HG03558 (cell line): ENCODE results near the gene ATG101.
"Not testable (repeated sequence)": the region's sequence is repeated elsewhere in the genome, so short reads cannot be mapped to it uniquely, and the experiment has no call there.

Experiments
- ATAC-seq: cut with Tn5 transposase; IDR thresholded peaks from one replicate; pipeline ENCODE4 v1.9.1; 2021; ENCODE audit warnings: moderate number of reproducible peaks; ENCODE audit not compliant: unreplicated experiment; ENCODE audit errors: extremely low read depth

Gene ATG101

DNA sequence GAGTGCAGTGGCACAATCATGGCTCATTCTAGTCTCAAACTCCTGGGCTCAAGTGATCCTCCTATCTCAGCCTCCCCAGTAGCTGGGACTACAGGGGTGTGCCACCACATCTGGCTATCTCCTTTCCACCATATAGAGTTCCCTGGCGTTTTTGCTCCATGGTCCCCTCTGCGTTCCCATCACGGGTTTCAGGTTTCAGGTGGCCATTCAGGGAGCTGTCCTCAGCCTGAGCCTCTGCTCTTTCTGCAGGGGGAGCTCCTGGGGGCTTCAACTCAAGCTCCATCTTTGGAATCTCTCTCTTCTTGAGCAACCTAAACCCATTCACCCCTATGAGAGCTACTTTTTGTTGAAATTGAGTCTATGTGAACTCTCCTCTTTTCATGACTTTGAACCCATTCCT lies 21.3 kb downstream of the ATG101 start:
- no peak for ATAC-seq

DNA sequence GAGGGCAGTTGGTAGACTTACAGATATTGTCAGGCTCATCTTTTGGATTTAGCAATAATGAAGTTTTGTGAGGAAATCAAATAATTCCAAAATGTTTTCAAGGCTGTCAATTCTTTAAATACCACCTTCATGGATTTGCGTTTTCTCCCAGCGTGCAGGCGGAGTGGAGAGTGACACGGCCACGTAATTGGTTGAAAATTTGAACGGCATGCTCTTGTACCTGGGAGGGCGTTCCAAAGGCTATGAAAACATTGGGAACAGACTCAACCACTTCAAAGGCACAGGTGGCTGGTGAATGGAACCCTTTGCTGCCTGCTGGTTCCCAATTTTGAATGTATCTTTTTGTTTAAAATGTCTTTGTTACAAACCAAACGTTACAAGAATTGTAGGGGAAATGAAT lies 22.1 kb downstream of the ATG101 start:
- no peak for ATAC-seq

- ATAC-seq: no peak
These were observed 23.6 kb downstream of the ATG101 start for GRCh38 chr12:52093346-52093745.

GRCh38 chr12:52096332-52097044 lies 26.7 kb downstream of the ATG101 start:
- ATAC-seq: no peak

DNA sequence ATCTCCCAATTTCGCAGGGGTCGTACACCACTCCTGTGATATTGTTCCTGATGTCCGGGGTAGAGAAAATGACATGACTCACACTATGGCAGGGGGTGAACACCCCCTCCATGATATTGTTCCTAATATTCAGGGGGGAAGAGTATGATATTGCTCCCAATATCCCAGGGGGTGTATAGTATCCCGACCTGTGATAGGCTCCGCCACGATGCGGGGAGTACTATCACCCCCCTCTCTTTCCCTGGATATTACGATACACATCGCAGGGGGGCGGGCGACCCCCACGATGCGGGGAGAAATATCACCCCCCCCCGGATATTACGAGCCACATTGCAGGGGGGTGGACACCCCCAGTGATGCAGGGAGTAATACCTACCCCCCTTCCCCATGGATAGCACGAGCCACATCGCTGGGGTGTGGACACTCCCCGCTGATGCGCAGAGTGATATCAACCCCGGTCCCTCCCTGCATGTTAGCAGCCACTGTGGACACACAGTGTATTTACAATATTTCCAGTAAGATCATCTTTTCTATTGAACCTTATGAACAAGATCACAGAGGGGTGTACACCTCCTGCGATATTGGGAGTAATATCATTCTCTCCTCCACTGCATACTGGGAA lies 27.4 kb downstream of the ATG101 start:
- no peak for ATAC-seq

GRCh38 chr12:52104431-52105089 lies 34.8 kb downstream of the ATG101 start:
- not testable (repeated sequence) for ATAC-seq

GRCh38 chr12:52116222-52117125 lies 46.7 kb downstream of the ATG101 start:
- ATAC-seq: not testable (repeated sequence)

DNA sequence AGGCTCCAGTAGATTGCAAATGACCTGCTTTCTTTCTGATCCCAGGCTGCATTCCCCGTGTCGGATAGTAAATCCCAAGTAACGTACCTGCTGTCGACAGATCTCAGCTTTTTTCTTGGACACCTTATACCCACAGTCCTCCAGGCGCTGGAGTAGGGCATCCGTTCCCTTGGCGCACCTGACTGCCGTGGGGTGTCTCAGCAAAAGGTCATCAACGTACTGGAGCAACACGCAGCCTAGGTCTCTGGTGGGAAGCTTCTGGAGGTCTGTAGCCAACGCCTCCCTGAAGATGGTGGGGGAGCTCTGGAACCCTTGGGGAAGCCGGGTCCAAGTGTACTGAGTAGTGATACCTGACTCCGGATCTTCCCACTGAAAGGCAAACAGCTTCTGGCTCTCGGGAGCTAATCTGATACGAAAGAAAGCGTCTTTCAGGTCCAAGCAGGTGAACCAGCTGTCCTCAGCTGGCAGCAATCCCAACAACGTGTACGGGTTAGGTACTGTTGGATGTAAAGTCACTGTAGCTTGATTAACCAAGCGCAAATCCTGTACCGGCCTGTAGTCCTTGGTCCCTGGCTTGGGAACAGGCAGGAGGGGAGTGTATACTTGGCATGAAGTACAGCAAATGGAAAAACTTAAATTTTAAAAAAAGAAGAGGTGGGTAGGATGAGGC lies 48.2 kb downstream of the ATG101 start:
- not testable (repeated sequence) for ATAC-seq

DNA sequence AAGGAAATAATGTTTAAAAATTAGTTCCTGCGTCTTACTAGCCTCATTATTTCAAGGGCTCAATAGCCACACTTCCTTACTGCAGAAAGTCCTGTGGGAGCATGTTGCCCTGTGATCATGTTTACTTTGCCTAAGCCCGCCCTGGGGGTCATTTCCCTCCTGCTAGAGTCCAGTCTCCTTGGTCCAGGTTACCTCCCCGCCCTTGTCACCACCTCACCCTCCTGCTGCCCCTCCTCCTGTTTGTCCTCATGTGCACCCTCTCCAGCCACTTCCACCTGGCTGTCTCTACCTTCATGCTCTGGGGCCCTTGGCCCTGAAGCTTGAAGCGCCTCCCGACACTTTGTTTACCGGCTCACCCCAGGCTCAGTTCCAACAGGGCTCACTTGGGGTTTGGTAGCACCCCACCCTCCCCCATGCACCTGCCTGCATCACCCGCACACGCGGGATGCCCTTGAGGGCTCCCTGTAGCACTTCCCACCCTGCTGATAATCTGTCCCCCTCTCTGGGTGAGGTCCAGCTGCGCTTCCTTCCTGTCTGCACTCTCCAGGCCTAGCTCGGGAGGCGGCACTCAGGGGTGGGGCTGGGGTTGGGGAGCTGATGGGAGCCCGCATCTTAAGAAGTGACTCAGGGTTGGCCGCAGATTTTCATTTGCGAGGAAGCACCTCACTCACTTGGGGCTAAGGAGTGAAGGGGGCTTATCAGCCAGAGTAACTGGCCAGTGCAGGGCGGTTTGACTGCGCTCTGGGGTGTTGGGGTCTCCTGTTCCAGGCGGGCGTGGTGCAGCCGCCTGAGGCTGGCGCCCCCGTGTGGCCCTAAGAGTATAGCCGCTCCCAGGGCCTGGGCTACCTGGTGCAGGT lies 49.8 kb downstream of the ATG101 start:
- ATAC-seq: no peak

- ATAC-seq: no peak
These were observed 51.4 kb downstream of the ATG101 start for GRCh38 chr12:52120951-52121823.

DNA sequence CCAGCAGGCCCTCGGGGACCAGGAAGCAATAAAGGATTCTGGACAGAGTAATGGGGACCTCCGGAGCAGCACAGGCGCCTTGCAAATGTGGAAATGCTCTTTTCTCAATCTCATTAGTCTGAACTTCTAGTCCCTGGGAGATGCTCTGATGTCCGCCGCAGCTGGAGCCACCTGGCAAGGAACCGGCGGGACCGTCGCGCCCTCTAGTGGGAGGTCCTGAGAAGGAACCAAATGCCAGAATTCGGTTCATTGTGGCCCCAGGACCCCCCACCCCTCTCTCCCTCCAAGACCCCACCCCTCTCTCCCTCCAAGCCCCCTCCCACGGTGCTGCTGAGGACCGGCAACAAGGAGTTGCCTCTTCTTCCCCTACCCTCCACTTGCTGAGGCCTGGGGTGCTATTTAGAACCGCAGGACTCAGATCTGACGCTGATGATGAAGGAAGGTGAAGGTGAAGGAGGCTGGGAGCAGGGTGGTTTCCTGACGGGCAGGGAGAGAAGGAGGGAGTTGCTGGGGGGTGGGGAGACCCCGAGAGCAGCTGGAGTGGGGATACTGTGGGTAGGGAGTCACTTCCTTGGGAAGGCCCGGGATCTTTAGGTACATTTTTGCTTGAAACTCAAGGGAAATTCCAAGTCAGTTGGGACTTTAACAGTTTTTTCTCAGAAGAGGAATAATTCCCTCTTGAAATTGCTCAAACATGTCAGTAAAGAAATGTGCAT lies 52.2 kb downstream of the ATG101 start:
- no peak for ATAC-seq

DNA sequence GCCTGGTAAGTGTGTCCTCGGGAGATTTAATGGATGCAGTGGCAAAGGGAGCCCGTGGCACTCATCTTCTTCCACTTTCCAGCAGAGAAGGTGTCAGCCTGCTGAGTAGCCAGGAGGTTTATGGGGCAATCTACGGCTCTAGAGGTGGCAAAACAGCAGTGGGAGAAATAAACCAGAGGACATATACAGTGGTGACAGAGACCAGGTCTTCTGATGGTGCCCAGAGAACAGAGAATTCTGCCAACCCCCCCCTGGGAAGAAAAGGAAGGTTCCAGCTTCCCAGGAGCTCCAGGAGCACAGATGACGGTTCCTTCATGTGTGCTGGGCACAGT lies 52.7 kb downstream of the ATG101 start:
- no peak for ATAC-seq

GRCh38 chr12:52122904-52123303 lies 53.1 kb downstream of the ATG101 start:
- ATAC-seq: no peak

GRCh38 chr12:52123487-52124186 lies 53.9 kb downstream of the ATG101 start:
- no peak for ATAC-seq

GRCh38 chr12:52125476-52125900 lies 55.7 kb downstream of the ATG101 start:
- no peak for ATAC-seq

- ATAC-seq: no peak
These were observed 56.3 kb downstream of the ATG101 start for GRCh38 chr12:52126050-52126604.
